Fibroblast of lung (primary cell): Measurements from ENCODE around the gene CACNG7. TPM values are rescaled to one million over a fixed set of nuclear protein-coding genes. Genes with fewer than 3 reads are reported as not detected.

ENCODE experiments used
- DNase-seq, 2 donors: peaks; one replicate each; pipeline versions ENCODE4 v3.0.0 to v3.0.0-alpha.2; 2010; ENCODE audit warnings: low read depth in 2 of 2
- H2AFZ ChIP-seq: 2 replicates; pipeline ENCODE4 v1.5.1; 2012; ENCODE audit warnings: low read length, control low read depth, inconsistent platforms
- H3K27ac ChIP-seq: 2 replicates; pipeline ENCODE4 v1.5.1; 2011; ENCODE audit warnings: low read length, control low read depth; ENCODE audit not compliant: insufficient read depth
- H3K27me3 ChIP-seq: 2 replicates; pipeline ENCODE4 v1.5.1; 2011; ENCODE audit warnings: mild to moderate bottlenecking, low read length; ENCODE audit not compliant: control insufficient read depth, insufficient read depth
- H3K36me3 ChIP-seq: 2 replicates; pipeline ENCODE4 v1.5.1; 2011; ENCODE audit warnings: low read length; ENCODE audit not compliant: control insufficient read depth, insufficient read depth
- H3K4me1 ChIP-seq: 2 replicates; pipeline ENCODE4 v1.5.1; 2011; ENCODE audit warnings: low read length; ENCODE audit not compliant: control insufficient read depth, insufficient read depth; ENCODE audit errors: extremely low read depth
- H3K4me2 ChIP-seq: 2 replicates; pipeline ENCODE4 v1.5.1; 2011; ENCODE audit warnings: low read length, control low read depth; ENCODE audit not compliant: insufficient read depth; ENCODE audit errors: extremely low read depth
- H3K4me3 ChIP-seq, 4 experiments: fragments of 200-600 bp in 1 of 4; sonication (generic) in 1 of 4; replicated peaks in 1 of 4; 2 replicates each; pipeline ENCODE4 v1.5.1; 2011 to 2016; ENCODE audit warnings: low read length in 4 of 4, low read depth in 3 of 4, mild to moderate bottlenecking in 3 of 4, control low read depth in 2 of 4, inconsistent platforms in 1 of 4, mixed read lengths in 1 of 4; ENCODE audit not compliant: insufficient read depth in 1 of 4; ENCODE audit errors: control extremely low read depth in 1 of 4
- H3K79me2 ChIP-seq: 2 replicates; pipeline ENCODE4 v1.5.1; 2012; ENCODE audit warnings: mild to moderate bottlenecking, low read length, inconsistent platforms; ENCODE audit not compliant: control insufficient read depth, insufficient read depth
- H3K9ac ChIP-seq: 2 replicates; pipeline ENCODE4 v1.5.1; 2011; ENCODE audit warnings: mild to moderate bottlenecking, low read length, control low read depth; ENCODE audit not compliant: insufficient read depth
- H3K9me3 ChIP-seq: 2 replicates; pipeline ENCODE4 v1.5.1; 2012; ENCODE audit warnings: low read depth, low read length; ENCODE audit not compliant: control insufficient read depth, insufficient read depth
- H4K20me1 ChIP-seq: 2 replicates; pipeline ENCODE4 v1.5.1; 2011; ENCODE audit warnings: low read length; ENCODE audit not compliant: control insufficient read depth, insufficient read depth; ENCODE audit errors: extremely low read depth
- EZH2 ChIP-seq: IDR thresholded peaks from 2 replicates; pipeline ENCODE4 v1.5.1; 2012; ENCODE audit warnings: low read length, control low read depth, mild to moderate bottlenecking; ENCODE audit errors: missing control alignments
- polyA plus RNA-seq, 2 donors: library from polyadenylated mRNA; depleted of rRNA in 1 of 2; stranded (reverse) in 1 of 2; unstranded in 1 of 2; fragments of >200 nt; gene quantifications; 2 replicates each; pipeline ENCODE4 v1.2.1, GENCODE V29; 2011 to 2012; ENCODE audit warnings: missing spikeins in 1 of 2
- total RNA-seq: library from RNA; depleted of rRNA; stranded (reverse); fragments of >200 nt; gene quantifications from 2 replicates; pipeline ENCODE4 v1.2.1, GENCODE V29; 2014
- TF ChIP-seq, protein P1 (sequence below), 2 donors: IDR thresholded peaks in 1 of 2; conservative IDR thresholded peaks in 1 of 2; 1 replicate in 1 of 2; 2 replicates in 1 of 2; pipeline ENCODE4 v1.5.1; 2011 to 2012; ENCODE audit warnings: low read length in 2 of 2, control low read depth in 1 of 2, inconsistent platforms in 1 of 2, low read depth in 1 of 2, mild to moderate bottlenecking in 1 of 2

The CACNG7 gene
- total and polyA plus RNA-seq, 2 donors (not counting 1 experiment from before 2014, with no cell fraction given): 0.17 to 0.68 TPM

DNA sequence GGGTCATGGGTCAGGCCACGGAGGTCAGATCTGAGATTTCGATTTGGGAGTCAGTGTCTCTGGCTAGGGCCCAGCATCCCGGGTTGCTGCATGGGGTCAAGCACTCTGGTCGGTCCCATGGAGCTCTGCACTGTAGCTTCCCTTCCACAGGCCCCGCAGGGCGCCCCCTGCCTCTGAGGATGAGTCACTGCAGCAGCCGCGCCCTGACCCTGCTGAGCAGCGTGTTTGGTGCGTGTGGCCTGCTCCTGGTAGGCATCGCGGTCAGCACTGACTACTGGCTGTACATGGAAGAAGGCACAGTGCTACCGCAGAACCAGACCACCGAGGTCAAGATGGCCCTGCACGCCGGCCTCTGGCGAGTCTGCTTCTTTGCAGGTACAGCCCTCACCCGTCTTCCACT is 3.6 kb downstream of the CACNG7 start:
- H4K20me1 ChIP-seq: no peaks in the 10 kb centered on the region
- TF ChIP-seq, protein P1, sequence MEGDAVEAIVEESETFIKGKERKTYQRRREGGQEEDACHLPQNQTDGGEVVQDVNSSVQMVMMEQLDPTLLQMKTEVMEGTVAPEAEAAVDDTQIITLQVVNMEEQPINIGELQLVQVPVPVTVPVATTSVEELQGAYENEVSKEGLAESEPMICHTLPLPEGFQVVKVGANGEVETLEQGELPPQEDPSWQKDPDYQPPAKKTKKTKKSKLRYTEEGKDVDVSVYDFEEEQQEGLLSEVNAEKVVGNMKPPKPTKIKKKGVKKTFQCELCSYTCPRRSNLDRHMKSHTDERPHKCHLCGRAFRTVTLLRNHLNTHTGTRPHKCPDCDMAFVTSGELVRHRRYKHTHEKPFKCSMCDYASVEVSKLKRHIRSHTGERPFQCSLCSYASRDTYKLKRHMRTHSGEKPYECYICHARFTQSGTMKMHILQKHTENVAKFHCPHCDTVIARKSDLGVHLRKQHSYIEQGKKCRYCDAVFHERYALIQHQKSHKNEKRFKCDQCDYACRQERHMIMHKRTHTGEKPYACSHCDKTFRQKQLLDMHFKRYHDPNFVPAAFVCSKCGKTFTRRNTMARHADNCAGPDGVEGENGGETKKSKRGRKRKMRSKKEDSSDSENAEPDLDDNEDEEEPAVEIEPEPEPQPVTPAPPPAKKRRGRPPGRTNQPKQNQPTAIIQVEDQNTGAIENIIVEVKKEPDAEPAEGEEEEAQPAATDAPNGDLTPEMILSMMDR (conservative IDR thresholded peaks at IDR 0.05 in 1 of 2, IDR thresholded peaks at IDR 0.05 in 1 of 2; ENCODE audit: low read depth in 1 of 2, low read length in 2 of 2): no peak
- TF ChIP-seq EZH2: no peak
- H2AFZ ChIP-seq: no peak overlapping the region
- peaks cover 13% of the 10 kb centered on the region for H3K27me3 ChIP-seq
- no peak overlapping the region for H3K4me3 ChIP-seq
- no peaks in the 10 kb centered on the region for H3K79me2 ChIP-seq
- no peaks in the 10 kb centered on the region for H3K4me1 ChIP-seq
- H3K4me2 ChIP-seq: no peak overlapping the region
- H3K9me3 ChIP-seq: no peaks in the 10 kb centered on the region
- no peak overlapping the region for H3K9ac ChIP-seq
- H3K27ac ChIP-seq: no peak overlapping the region
- DNase-seq: no peak
- no peaks in the 10 kb centered on the region for H3K36me3 ChIP-seq

DNA sequence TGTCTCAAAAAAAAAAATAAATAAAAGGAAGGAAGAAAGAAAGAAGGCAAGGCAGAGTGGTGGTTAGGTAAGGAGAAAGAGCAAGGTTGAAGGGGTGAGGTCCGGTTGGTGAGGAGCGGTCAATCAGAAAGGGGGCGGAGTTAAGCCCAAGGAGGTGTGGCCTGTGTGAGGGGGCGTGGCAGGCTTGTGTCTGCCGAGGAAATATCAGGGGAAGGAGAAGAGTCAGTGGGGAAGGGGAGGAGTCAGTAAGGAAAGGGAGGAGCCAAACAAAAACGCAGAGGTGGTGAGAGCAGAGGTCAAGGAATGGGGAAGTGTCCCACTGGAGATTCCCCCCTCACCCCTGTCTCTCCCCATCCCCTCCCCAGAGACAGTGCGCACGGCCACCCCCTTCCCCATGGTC is 5.9 kb downstream of the CACNG7 start:
- H3K9me3 ChIP-seq: no peaks in the 10 kb centered on the region
- H3K27me3 ChIP-seq: peaks cover under 1% of the 10 kb centered on the region
- DNase-seq: no peak
- TF ChIP-seq, protein P1 (conservative IDR thresholded peaks at IDR 0.05 in 1 of 2, IDR thresholded peaks at IDR 0.05 in 1 of 2; ENCODE audit: low read depth in 1 of 2, low read length in 2 of 2): no peak
- TF ChIP-seq EZH2: no peak
- no peak overlapping the region for H3K27ac ChIP-seq
- H3K4me1 ChIP-seq: no peaks in the 10 kb centered on the region
- H2AFZ ChIP-seq: no peak overlapping the region
- H3K9ac ChIP-seq: no peak overlapping the region
- H3K36me3 ChIP-seq: no peaks in the 10 kb centered on the region
- no peaks in the 10 kb centered on the region for H3K79me2 ChIP-seq
- no peak overlapping the region for H3K4me3 ChIP-seq
- no peak overlapping the region for H3K4me2 ChIP-seq
- no peaks in the 10 kb centered on the region for H4K20me1 ChIP-seq

DNA sequence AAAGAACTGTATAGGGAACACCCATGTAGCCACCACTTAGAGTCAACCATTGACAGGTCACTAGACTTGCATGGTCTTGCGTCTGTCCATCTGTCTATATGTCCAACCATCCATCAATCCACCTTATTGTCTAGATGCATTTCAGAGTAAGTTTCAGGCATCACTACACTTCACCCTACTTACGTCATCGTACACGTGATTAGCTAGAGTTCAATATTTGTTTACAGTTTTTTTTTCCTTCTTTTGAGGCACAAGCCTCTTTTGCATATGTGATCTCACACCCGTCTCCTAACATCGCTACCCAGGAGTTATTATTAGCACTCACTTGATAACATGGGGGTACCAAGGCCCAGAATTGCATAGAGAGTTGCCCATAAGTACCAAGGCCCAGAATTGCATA is 6.9 kb downstream of the CACNG7 start:
- H3K4me2 ChIP-seq: no peak overlapping the region
- no peak for DNase-seq
- TF ChIP-seq, protein P1 (conservative IDR thresholded peaks at IDR 0.05 in 1 of 2, IDR thresholded peaks at IDR 0.05 in 1 of 2; ENCODE audit: low read depth in 1 of 2, low read length in 2 of 2): no peak
- no peak for TF ChIP-seq EZH2
- no peak overlapping the region for H3K27ac ChIP-seq
- no peaks in the 10 kb centered on the region for H3K4me1 ChIP-seq
- no peak overlapping the region for H3K4me3 ChIP-seq
- no peaks in the 10 kb centered on the region for H3K79me2 ChIP-seq
- no peaks in the 10 kb centered on the region for H3K27me3 ChIP-seq
- H2AFZ ChIP-seq: no peak overlapping the region
- H3K9me3 ChIP-seq: no peaks in the 10 kb centered on the region
- no peaks in the 10 kb centered on the region for H3K36me3 ChIP-seq
- no peak overlapping the region for H3K9ac ChIP-seq
- H4K20me1 ChIP-seq: no peaks in the 10 kb centered on the region
